Omental fat pad (tissue), 4 donors: ENCODE data around the gene MPST. TPM values are rescaled to one million over a fixed set of nuclear protein-coding genes. Genes with fewer than 3 reads are reported as not detected.
"Not testable (repeated sequence)": the region's sequence is repeated elsewhere in the genome, so short reads cannot be mapped to it uniquely, and the experiment has no call there.

Source experiments
- ATAC-seq: fragments of 150-250 bp; one replicate; pipeline ENCODE4 v1.9.1; 2016; ENCODE audit warnings: mild to moderate bottlenecking, moderate library complexity; ENCODE audit not compliant: low FRiP score
- DNase-seq: peaks from one replicate; pipeline ENCODE4 v3.0.0-alpha.2; 2019; ENCODE audit warnings: low spot score
- total RNA-seq, 4 donors: library from RNA; depleted of rRNA; stranded (reverse); fragments of >200 nt; gene quantifications; one replicate each; pipeline ENCODE4 v1.1.0, GENCODE V29; 2016
- TF ChIP-seq, protein P1 (sequence below), 3 donors: fragments of 450-650 bp; IDR thresholded peaks; one replicate each; pipeline ENCODE4 v1.5.1; 2016 to 2017; ENCODE audit warnings: antibody characterized with exemption in 3 of 3, mild to moderate bottlenecking in 3 of 3, moderate library complexity in 2 of 3

Gene MPST
- total RNA-seq, 4 donors from 2014 or later: 73.9 to 193 (median 145) TPM

GRCh38 chr22:36979016-36979910 lies 40.3 kb upstream of the MPST start:
- no peak for ATAC-seq
- TF ChIP-seq, protein P1, sequence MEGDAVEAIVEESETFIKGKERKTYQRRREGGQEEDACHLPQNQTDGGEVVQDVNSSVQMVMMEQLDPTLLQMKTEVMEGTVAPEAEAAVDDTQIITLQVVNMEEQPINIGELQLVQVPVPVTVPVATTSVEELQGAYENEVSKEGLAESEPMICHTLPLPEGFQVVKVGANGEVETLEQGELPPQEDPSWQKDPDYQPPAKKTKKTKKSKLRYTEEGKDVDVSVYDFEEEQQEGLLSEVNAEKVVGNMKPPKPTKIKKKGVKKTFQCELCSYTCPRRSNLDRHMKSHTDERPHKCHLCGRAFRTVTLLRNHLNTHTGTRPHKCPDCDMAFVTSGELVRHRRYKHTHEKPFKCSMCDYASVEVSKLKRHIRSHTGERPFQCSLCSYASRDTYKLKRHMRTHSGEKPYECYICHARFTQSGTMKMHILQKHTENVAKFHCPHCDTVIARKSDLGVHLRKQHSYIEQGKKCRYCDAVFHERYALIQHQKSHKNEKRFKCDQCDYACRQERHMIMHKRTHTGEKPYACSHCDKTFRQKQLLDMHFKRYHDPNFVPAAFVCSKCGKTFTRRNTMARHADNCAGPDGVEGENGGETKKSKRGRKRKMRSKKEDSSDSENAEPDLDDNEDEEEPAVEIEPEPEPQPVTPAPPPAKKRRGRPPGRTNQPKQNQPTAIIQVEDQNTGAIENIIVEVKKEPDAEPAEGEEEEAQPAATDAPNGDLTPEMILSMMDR (IDR thresholded peaks at IDR 0.05): no peak
- DNase-seq: no peak

DNA sequence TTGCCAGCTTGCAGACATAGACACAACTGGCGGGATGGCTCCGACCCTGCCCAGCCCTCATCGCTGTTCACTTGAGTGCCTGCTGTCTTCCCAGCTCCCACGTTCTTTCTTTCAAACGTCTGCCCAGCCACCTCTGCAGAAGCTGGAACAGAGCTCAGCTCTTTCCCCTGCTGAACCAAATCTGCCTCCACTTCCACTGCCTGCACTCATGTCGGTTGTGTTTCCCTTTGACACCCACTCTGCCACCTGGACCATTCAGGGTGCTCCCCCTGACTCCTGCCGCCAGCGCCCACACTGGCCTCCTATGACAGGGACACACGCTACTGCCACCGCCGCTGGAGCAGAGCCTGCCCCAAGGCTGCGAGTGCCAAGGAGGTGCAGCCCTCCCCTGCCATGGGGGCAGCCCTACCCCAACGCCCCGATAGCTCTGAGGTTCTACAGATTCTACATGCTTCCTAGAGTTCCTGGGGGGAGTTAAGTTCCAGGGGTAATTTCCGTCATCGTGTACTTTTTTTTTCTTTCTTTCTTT lies 38.2 kb upstream of the MPST start:
- DNase-seq (no peak), ATAC-seq (no peak)
- TF ChIP-seq, protein P1 (IDR thresholded peaks at IDR 0.05): no peak

DNA sequence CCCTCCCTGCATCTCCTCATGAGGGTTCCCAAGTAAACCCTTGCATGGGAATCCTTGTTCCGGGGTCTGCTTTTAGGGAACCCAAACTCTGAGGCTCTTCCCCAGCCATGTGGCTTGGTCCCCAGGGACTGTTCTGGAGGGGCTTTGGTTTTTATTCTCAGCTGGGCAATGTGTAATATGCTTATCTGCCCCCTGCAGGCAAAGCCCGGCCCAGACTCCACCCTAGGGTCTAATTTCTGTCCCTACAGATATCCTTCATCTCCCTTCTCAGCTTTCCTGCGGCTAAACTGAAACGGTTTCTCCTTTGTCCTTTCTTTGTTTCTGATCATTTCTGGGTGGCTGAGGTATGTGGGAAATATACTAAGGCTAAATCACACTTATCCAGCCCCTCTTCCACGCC lies 37.4 kb upstream of the MPST start:
- no peak for ATAC-seq
- DNase-seq: no peak
- TF ChIP-seq, protein P1 (IDR thresholded peaks at IDR 0.05): no peak

- TF ChIP-seq, protein P1 (IDR thresholded peaks at IDR 0.05): no peak
- no peak for DNase-seq
- no peak for ATAC-seq
Observed at GRCh38 chr22:36985211-36985889, 34.2 kb upstream of the MPST start.

DNA sequence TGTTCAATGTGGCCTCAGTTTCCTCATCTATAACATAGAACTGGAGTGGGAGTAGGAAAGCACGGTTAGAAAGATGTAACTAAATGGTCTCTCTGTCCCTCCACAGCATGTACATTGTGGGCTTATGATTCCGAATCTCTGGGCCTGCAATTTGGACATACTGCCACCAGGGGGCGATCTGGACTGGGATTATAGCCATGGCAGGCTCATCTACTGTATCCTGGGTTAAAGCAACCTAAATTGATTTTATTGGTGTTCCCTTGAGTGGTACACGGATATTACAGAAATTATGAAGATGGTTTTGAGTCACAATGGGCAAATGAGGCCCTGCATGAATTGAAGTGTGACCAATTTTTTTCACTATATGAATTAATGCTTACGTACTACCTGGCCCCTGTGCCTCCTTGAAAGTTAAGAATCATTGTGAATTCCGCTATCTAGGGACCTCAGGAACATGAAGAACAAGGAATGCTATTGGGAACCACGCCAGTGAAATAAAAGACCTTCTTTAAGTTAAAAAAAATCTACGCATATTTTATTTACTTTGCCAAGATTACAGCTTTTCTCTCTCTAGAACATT lies 33.2 kb upstream of the MPST start:
- DNase-seq (no peak), ATAC-seq (no peak)
- TF ChIP-seq, protein P1 (IDR thresholded peaks at IDR 0.05): no peak

GRCh38 chr22:36988075-36988832 lies 31.3 kb upstream of the MPST start:
- DNase-seq: no peak
- TF ChIP-seq, protein P1 (IDR thresholded peaks at IDR 0.05): no peak
- ATAC-seq: no peak

DNA sequence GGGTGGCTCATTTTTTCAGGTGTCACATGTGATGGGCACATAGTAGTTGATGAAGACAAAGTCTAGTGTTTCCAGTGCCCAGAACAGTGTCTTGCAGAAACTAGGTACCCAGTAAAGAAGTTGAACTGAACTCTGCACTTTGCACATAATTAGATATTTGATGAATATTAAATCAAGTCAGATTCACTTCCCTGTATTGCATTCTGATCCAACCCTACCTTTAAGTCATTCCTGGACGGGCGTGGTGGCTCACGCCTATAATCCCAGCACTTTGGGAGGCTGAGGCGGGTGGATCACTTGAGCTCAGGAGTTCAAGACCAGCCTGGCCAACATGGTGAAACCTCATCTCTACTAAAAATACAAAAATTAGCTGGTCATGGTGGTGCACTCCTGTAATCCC lies 30.5 kb upstream of the MPST start:
- ATAC-seq, DNase-seq: not testable (repeated sequence)
